DND-41 (cell line): Measurements from ENCODE around the gene UVRAG.

Source experiments
- ATAC-seq: fragments of 200-7000 bp; cut with Tn5 transposase; 3 replicates; pipeline ENCODE4 v1.9.1; 2021; ENCODE audit warnings: low read depth; ENCODE audit not compliant: insufficient read depth
- DNase-seq: peaks from one replicate; pipeline ENCODE4 v3.0.0-alpha.2; 2020
- H2AFZ ChIP-seq: 2 replicates; pipeline ENCODE4 v1.6.0; 2012; ENCODE audit warnings: low read depth, low read length
- H3K27ac ChIP-seq: 2 replicates; pipeline ENCODE4 v1.5.1; 2012; ENCODE audit warnings: low read length, inconsistent platforms
- H3K27me3 ChIP-seq: fragments of 200-600 bp; sonication (generic); 2 replicates; pipeline ENCODE4 v1.6.0; 2012; ENCODE audit warnings: low read length, mild to moderate bottlenecking, inconsistent platforms; ENCODE audit not compliant: insufficient read depth, poor library complexity
- H3K36me3 ChIP-seq: 2 replicates; pipeline ENCODE4 v1.5.1; 2012; ENCODE audit warnings: low read length, inconsistent platforms; ENCODE audit not compliant: insufficient read depth
- H3K4me1 ChIP-seq: 2 replicates; pipeline ENCODE4 v1.5.1; 2012; ENCODE audit warnings: mild to moderate bottlenecking, low read length; ENCODE audit not compliant: insufficient read depth
- H3K4me2 ChIP-seq: 2 replicates; pipeline ENCODE4 v1.6.0; 2012; ENCODE audit warnings: mild to moderate bottlenecking, moderate library complexity, low read length, inconsistent platforms; ENCODE audit not compliant: insufficient read depth
- H3K4me3 ChIP-seq, 2 experiments: fragments of 200-600 bp in 1 of 2; shearing (Covaris generic) in 1 of 2; 2 replicates each; pipeline ENCODE4 v1.5.1; 2012 to 2016; ENCODE audit warnings: inconsistent platforms in 2 of 2, low read length in 2 of 2, mild to moderate bottlenecking in 2 of 2, low read depth in 1 of 2, moderate library complexity in 1 of 2
- H3K79me2 ChIP-seq: 2 replicates; pipeline ENCODE4 v1.6.0; 2012; ENCODE audit warnings: low read length, inconsistent platforms; ENCODE audit not compliant: insufficient read depth
- H3K9ac ChIP-seq: 2 replicates; pipeline ENCODE4 v1.6.0; 2012; ENCODE audit warnings: low read depth, mild to moderate bottlenecking, inconsistent platforms, low read length, moderate library complexity
- H3K9me3 ChIP-seq: 2 replicates; pipeline ENCODE4 v1.5.1; 2012; ENCODE audit warnings: low read length, moderate library complexity, mild to moderate bottlenecking, inconsistent platforms; ENCODE audit not compliant: insufficient read depth, severe bottlenecking
- H4K20me1 ChIP-seq: 2 replicates; pipeline ENCODE4 v1.6.0; 2012; ENCODE audit warnings: low read length; ENCODE audit not compliant: insufficient read depth
- EZH2 ChIP-seq: IDR thresholded peaks from 3 replicates; pipeline ENCODE4 v1.6.1; 2012; ENCODE audit warnings: borderline replicate concordance, low read depth, mild to moderate bottlenecking, moderate library complexity, low read length, inconsistent platforms; ENCODE audit not compliant: severe bottlenecking
- TF ChIP-seq, protein P1 (sequence below): IDR thresholded peaks from 2 replicates; pipeline ENCODE4 v1.5.1; 2012; ENCODE audit warnings: borderline replicate concordance, low read length, moderate library complexity, mild to moderate bottlenecking; ENCODE audit not compliant: poor library complexity, severe bottlenecking; ENCODE audit errors: extremely low read depth

The UVRAG gene

DNA sequence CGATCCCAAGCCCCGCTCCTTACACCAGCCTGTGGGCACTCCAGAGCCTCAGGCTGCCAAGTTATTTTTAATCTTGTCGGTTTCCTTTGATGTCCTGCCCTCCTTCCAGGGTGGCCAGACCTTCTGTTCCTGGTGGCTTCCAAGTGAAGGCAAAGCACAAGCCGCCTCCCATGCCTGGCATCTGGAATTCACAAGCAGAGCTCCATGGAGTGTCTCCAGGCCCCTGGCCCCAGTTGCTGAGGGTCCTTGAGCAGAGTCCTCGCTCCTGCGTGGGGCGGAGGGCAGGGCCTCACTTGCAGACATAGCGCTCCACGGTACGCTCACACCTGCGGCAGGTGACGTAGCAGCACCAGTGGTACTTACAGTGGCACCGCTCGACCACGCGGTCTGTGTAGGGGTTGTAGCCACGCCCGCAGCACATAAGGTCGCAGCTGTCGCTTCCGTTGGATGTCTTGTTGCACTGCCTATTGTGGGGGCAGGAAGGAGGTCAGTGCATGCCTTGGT, 371.8 kb downstream of the UVRAG start:
- H2AFZ ChIP-seq: no peak overlapping the region
- H3K9ac ChIP-seq: no peak overlapping the region
- no peaks in the 10 kb centered on the region for H3K36me3 ChIP-seq
- H3K79me2 ChIP-seq: no peaks in the 10 kb centered on the region
- no peaks in the 10 kb centered on the region for H4K20me1 ChIP-seq
- no peaks in the 10 kb centered on the region for H3K4me1 ChIP-seq
- DNase-seq (no peak), ATAC-seq (no peak)
- TF ChIP-seq EZH2: no peak
- TF ChIP-seq, protein P1, sequence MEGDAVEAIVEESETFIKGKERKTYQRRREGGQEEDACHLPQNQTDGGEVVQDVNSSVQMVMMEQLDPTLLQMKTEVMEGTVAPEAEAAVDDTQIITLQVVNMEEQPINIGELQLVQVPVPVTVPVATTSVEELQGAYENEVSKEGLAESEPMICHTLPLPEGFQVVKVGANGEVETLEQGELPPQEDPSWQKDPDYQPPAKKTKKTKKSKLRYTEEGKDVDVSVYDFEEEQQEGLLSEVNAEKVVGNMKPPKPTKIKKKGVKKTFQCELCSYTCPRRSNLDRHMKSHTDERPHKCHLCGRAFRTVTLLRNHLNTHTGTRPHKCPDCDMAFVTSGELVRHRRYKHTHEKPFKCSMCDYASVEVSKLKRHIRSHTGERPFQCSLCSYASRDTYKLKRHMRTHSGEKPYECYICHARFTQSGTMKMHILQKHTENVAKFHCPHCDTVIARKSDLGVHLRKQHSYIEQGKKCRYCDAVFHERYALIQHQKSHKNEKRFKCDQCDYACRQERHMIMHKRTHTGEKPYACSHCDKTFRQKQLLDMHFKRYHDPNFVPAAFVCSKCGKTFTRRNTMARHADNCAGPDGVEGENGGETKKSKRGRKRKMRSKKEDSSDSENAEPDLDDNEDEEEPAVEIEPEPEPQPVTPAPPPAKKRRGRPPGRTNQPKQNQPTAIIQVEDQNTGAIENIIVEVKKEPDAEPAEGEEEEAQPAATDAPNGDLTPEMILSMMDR: no peak
- H3K4me2 ChIP-seq: no peak overlapping the region
- no peak overlapping the region for H3K4me3 ChIP-seq
- no peak overlapping the region for H3K27ac ChIP-seq
- H3K9me3 ChIP-seq: no peaks in the 10 kb centered on the region
- H3K27me3 ChIP-seq: no peaks in the 10 kb centered on the region

DNA sequence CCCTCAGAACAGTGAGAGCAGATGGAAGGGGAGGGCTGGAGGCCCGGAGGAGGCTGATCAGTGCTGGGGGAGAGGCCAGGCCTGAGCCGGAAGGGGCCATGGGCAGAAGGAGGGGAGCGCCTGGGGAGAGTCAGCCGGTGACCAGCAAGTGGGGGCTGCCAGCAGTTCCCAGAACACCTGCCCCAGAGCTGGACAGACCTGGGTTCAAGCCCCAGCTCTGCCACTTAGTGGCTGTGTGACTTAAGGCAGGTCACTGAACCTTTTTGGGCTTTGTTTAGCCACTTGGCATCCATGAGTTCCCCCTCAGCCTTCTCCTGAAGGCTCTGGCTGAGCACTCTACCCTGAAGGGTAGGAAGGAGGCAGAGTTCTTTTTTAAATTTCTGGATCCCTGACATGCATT, 373.9 kb downstream of the UVRAG start:
- ATAC-seq (no peak), DNase-seq (no peak)
- Histone ChIP-seq H3K4me3 (no peak overlapping the region), H4K20me1 (no peaks in the 10 kb centered on the region), H3K4me1 (no peaks in the 10 kb centered on the region), H3K9me3 (no peaks in the 10 kb centered on the region), H3K4me2 (no peak overlapping the region), H3K79me2 (no peaks in the 10 kb centered on the region), H3K27ac (no peak overlapping the region), H2AFZ (no peak overlapping the region), H3K27me3 (no peaks in the 10 kb centered on the region), H3K9ac (no peak overlapping the region), H3K36me3 (no peaks in the 10 kb centered on the region)
- TF ChIP-seq EZH2: no peak
- TF ChIP-seq, protein P1: no peak

DNA sequence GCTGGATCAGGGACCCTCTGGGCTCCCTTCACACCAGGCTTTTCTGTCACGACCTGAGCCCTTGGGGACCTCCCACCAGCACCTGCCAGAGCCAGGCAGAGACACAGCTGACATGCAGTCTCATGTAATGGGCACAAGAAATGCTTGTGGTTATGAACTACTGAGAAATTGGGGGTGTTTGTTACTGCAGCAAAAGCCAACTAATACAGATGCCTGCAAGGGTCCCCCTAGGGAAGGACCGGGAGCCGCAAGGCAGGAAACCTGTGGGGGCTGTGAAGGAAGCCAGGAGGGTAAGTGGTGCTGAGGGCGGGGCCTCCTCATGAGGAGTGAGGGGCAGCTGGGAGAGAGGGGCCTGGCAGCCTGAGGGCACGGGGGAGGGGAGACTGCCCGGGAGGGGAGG, 374.7 kb downstream of the UVRAG start:
- no peaks in the 10 kb centered on the region for H3K9me3 ChIP-seq
- H2AFZ ChIP-seq: no peak overlapping the region
- DNase-seq: no peak
- H3K27me3 ChIP-seq: no peaks in the 10 kb centered on the region
- no peak overlapping the region for H3K4me3 ChIP-seq
- no peaks in the 10 kb centered on the region for H3K79me2 ChIP-seq
- no peak overlapping the region for H3K4me2 ChIP-seq
- H3K9ac ChIP-seq: no peak overlapping the region
- H3K36me3 ChIP-seq: no peaks in the 10 kb centered on the region
- no peaks in the 10 kb centered on the region for H3K4me1 ChIP-seq
- TF ChIP-seq, protein P1: no peak
- TF ChIP-seq EZH2: no peak
- ATAC-seq: 0 out of 3 replicates have a peak, but pooled peaks have one; percentile 22
- no peak overlapping the region for H3K27ac ChIP-seq
- no peaks in the 10 kb centered on the region for H4K20me1 ChIP-seq

DNA sequence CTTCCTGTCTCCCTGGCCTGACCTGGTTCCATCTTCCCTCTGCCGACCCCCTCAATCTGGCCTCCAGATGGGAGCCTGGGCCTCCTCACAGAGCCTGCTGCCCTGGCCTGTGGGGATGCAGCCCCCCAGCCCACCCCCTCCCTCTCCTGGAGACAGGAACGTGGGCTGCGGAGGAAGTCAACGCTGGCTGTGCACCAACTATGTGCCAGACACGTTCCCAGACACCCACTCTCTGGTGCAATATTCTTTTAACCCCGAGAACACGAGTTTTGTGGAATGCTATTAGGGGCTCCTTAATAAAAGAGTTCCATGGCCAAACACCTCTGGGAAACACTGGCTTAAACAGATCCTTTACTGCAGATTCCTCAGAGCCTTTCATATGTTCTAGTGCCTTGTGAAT, 375.4 kb downstream of the UVRAG start:
- no peaks in the 10 kb centered on the region; the same call in 1 of the 2 replicates for H4K20me1 ChIP-seq
- H3K9me3 ChIP-seq: no peaks in the 10 kb centered on the region
- no peaks in the 10 kb centered on the region for H3K79me2 ChIP-seq
- no peak overlapping the region for H3K27ac ChIP-seq
- no peak overlapping the region for H3K4me3 ChIP-seq
- no peaks in the 10 kb centered on the region for H3K4me1 ChIP-seq
- no peak overlapping the region for H2AFZ ChIP-seq
- H3K36me3 ChIP-seq: no peaks in the 10 kb centered on the region
- TF ChIP-seq EZH2: no peak
- TF ChIP-seq, protein P1: no peak
- ATAC-seq (no peak), DNase-seq (no peak)
- H3K9ac ChIP-seq: no peak overlapping the region
- no peak overlapping the region for H3K4me2 ChIP-seq
- H3K27me3 ChIP-seq: no peaks in the 10 kb centered on the region
